H1 (cell line): Measurements from ENCODE around the gene RASSF5. TPM values are rescaled to one million over a fixed set of nuclear protein-coding genes. Genes with fewer than 3 reads are reported as not detected.

Experiments
- CTCF ChIA-PET: fragments of 300-600 bp; sonication (Branson Sonifier 250); formaldehyde crosslinking; loops from one replicate; lab custom pipeline; 2021; ENCODE audit not compliant: partially characterized antibody; lab: Charles Lee
- POLR2A ChIA-PET: fragments of 300-600 bp; sonication (Branson Sonifier 250); formaldehyde crosslinking; loops from one replicate; lab custom pipeline; 2021; ENCODE audit warnings: inconsistent platforms; ENCODE audit not compliant: partially characterized antibody; lab: Charles Lee
- DNase-seq, 2 experiments: peaks; one replicate each; pipeline versions ENCODE4 v3.0.0 to v3.0.0-alpha.2; 2010 to 2022; ENCODE audit warnings: low spot score in 2 of 2, low read depth in 1 of 2, mixed read lengths in 1 of 2
- FAIRE-seq: peaks from 2 replicates; lab custom pipeline; 2011; peaks lifted over from hg19 to GRCh38; lab: Jason Lieb, UNC
- H2AFZ ChIP-seq: 2 replicates; pipeline ENCODE4 v1.8.1; 2012; ENCODE audit warnings: low read length, inconsistent platforms
- H2AK5ac ChIP-seq: 2 replicates; pipeline ENCODE4 v1.6.1; 2013; ENCODE audit warnings: low read depth, low read length
- H2BK120ac ChIP-seq: replicated peaks from 2 replicates; pipeline ENCODE3; 2013; ENCODE audit warnings: low read depth, low read length, inconsistent platforms
- H2BK12ac ChIP-seq: 2 replicates; pipeline ENCODE4 v1.6.1; 2013; ENCODE audit warnings: low read depth, low read length
- H2BK15ac ChIP-seq: 2 replicates; pipeline ENCODE4 v1.6.1; 2013; ENCODE audit warnings: low read length
- H2BK20ac ChIP-seq: 2 replicates; pipeline ENCODE4 v1.6.1; 2013; ENCODE audit warnings: low read length
- H2BK5ac ChIP-seq: 2 replicates; pipeline ENCODE4 v1.6.1; 2013; ENCODE audit warnings: low read depth, low read length
- H3K14ac ChIP-seq: 2 replicates; pipeline ENCODE4 v1.6.1; 2013; ENCODE audit warnings: inconsistent platforms; ENCODE audit not compliant: insufficient read length
- H3K18ac ChIP-seq: 2 replicates; pipeline ENCODE4 v1.6.1; 2013; ENCODE audit warnings: low read length; ENCODE audit errors: extremely low read depth
- H3K23ac ChIP-seq: 2 replicates; pipeline ENCODE4 v1.6.1; 2013; ENCODE audit warnings: inconsistent platforms; ENCODE audit not compliant: insufficient read length
- H3K23me2 ChIP-seq: 2 replicates; pipeline ENCODE4 v1.6.1; 2013; ENCODE audit warnings: low read depth, low read length
- H3K27ac ChIP-seq: 2 replicates; pipeline ENCODE4 v1.6.1; 2011; ENCODE audit warnings: low read depth, low read length, inconsistent platforms
- H3K27me3 ChIP-seq, 4 experiments: replicated peaks in 1 of 4; 1 replicate in 1 of 4; 2 replicates in 3 of 4; pipeline versions ENCODE4 v1.6.1 to v1.8.1; 2011 to 2013; ENCODE audit warnings: low read length in 3 of 4, mild to moderate bottlenecking in 3 of 4, inconsistent platforms in 2 of 4, mixed read lengths in 2 of 4, moderate library complexity in 1 of 4; ENCODE audit not compliant: control insufficient read depth in 3 of 4, insufficient read depth in 3 of 4; ENCODE audit errors: extremely low read depth in 1 of 4
- H3K36me3 ChIP-seq, 4 experiments: 2 replicates each; pipeline versions ENCODE4 v1.6.1 to v1.8.1; 2011 to 2013; ENCODE audit warnings: mild to moderate bottlenecking in 4 of 4, low read length in 3 of 4, moderate library complexity in 2 of 4, control low read depth in 1 of 4, inconsistent platforms in 1 of 4; ENCODE audit not compliant: insufficient read depth in 4 of 4, control insufficient read depth in 2 of 4
- H3K4ac ChIP-seq: replicated peaks from 2 replicates; pipeline ENCODE3; 2013; ENCODE audit warnings: low read length, low read depth, mixed read lengths, inconsistent platforms; ENCODE audit not compliant: insufficient read length
- H3K4me1 ChIP-seq, 4 experiments: replicated peaks in 1 of 4; 1 replicate in 1 of 4; 2 replicates in 3 of 4; pipeline versions ENCODE4 v1.6.1 to v1.8.1; 2011 to 2013; ENCODE audit warnings: low read length in 3 of 4, inconsistent platforms in 2 of 4, mixed read lengths in 1 of 4; ENCODE audit not compliant: insufficient read depth in 4 of 4, control insufficient read depth in 3 of 4
- H3K4me2 ChIP-seq, 2 experiments: 2 replicates each; pipeline versions ENCODE4 v1.6.1 to v1.8.1; 2011 to 2013; ENCODE audit warnings: low read depth in 2 of 2, low read length in 2 of 2, control low read depth in 1 of 2, inconsistent platforms in 1 of 2, mild to moderate bottlenecking in 1 of 2; ENCODE audit not compliant: insufficient read depth in 1 of 2
- H3K4me3 ChIP-seq, 4 experiments: fragments of 200-600, 300-600 bp in 1 of 4; sonication (generic), shearing (Covaris generic), sonication (Bioruptor Twin) in 1 of 4; 2 replicates each; pipeline versions ENCODE4 v1.5.1 to v1.8.1; 2011 to 2016; ENCODE audit warnings: low read length in 4 of 4, low read depth in 3 of 4, control low read depth in 2 of 4, inconsistent platforms in 2 of 4, mild to moderate bottlenecking in 2 of 4, mixed read lengths in 1 of 4, moderate library complexity in 1 of 4; ENCODE audit not compliant: insufficient read depth in 2 of 4; ENCODE audit errors: extremely low read depth in 1 of 4
- H3K56ac ChIP-seq: replicated peaks from 2 replicates; pipeline ENCODE3; 2013; ENCODE audit warnings: low read depth, mild to moderate bottlenecking, mixed read lengths, low read length, inconsistent platforms; ENCODE audit not compliant: insufficient read length
- H3K79me1 ChIP-seq: 2 replicates; pipeline ENCODE4 v1.6.1; 2013; ENCODE audit warnings: low read depth, low read length, control low read depth
- H3K79me2 ChIP-seq, 2 experiments: 2 replicates each; pipeline versions ENCODE4 v1.6.1 to v1.8.1; 2012 to 2013; ENCODE audit warnings: low read length in 2 of 2, mild to moderate bottlenecking in 2 of 2, inconsistent platforms in 1 of 2; ENCODE audit not compliant: insufficient read depth in 2 of 2, control insufficient read depth in 1 of 2
- H3K9ac ChIP-seq, 4 experiments: replicated peaks in 1 of 4; 1 replicate in 1 of 4; 2 replicates in 3 of 4; pipeline versions ENCODE4 v1.6.1 to v1.8.1; 2011 to 2013; ENCODE audit warnings: low read depth in 3 of 4, low read length in 3 of 4, control low read depth in 2 of 4, mild to moderate bottlenecking in 2 of 4, moderate library complexity in 2 of 4, inconsistent platforms in 1 of 4; ENCODE audit errors: extremely low read depth in 1 of 4
- H3K9me3 ChIP-seq, 2 experiments: 2 replicates each; pipeline versions ENCODE4 v1.6.1 to v1.8.1; 2012 to 2013; ENCODE audit warnings: mild to moderate bottlenecking in 2 of 2, moderate library complexity in 2 of 2, control low read depth in 1 of 2, inconsistent platforms in 1 of 2, low read depth in 1 of 2, low read length in 1 of 2, mixed read lengths in 1 of 2; ENCODE audit not compliant: insufficient read depth in 2 of 2
- H4K20me1 ChIP-seq, 2 experiments: replicated peaks in 1 of 2; 2 replicates each; pipeline versions ENCODE3 to v1.8.1; 2011 to 2013; ENCODE audit warnings: inconsistent platforms in 2 of 2, low read length in 2 of 2, mild to moderate bottlenecking in 1 of 2; ENCODE audit not compliant: insufficient read depth in 2 of 2, control insufficient read depth in 1 of 2
- H4K5ac ChIP-seq: 2 replicates; pipeline ENCODE4 v1.6.1; 2013; ENCODE audit warnings: low read length, low read depth, mixed read lengths, inconsistent platforms; ENCODE audit not compliant: insufficient read length
- H4K8ac ChIP-seq: 2 replicates; pipeline ENCODE4 v1.8.0; 2013; ENCODE audit warnings: mild to moderate bottlenecking, moderate library complexity, low read length, inconsistent platforms; ENCODE audit not compliant: insufficient read depth; ENCODE audit errors: extremely low read depth
- H4K91ac ChIP-seq: replicated peaks from 2 replicates; pipeline ENCODE3; 2013; ENCODE audit warnings: low read length, mixed read lengths, inconsistent platforms; ENCODE audit not compliant: insufficient read length
- RNF2 ChIP-seq: fragments of 200-900, 300-1000 bp; sonication (generic); IDR thresholded peaks from 2 replicates; pipeline ENCODE4 v1.7.1; 2016; ENCODE audit warnings: borderline replicate concordance, low read depth, mild to moderate bottlenecking, antibody characterized with exemption, low read length; ENCODE audit not compliant: poor library complexity, severe bottlenecking; ENCODE audit errors: missing control alignments
- WGBS, 2 experiments: shearing (Covaris generic) in 1 of 2; methylation state at CpG; one replicate each; pipeline versions ENCODE4 v1.1.6 to v1.1.7; 2013 to 2015; ENCODE audit warnings: low lambda C conversion rate in 2 of 2, mixed read lengths in 2 of 2, inconsistent platforms in 1 of 2, low coverage in 1 of 2, missing lambda C conversion rate in 1 of 2; ENCODE audit not compliant: insufficient replicate concordance in 2 of 2, insufficient coverage in 1 of 2, insufficient read length in 1 of 2; ENCODE audit errors: extremely low coverage in 1 of 2, missing lambda C conversion rate in 1 of 2; 5-methylcytosine and 5-hydroxymethylcytosine counted together
- polyA plus RNA-seq, 7 experiments: library from polyadenylated mRNA; depleted of rRNA in 3 of 7; stranded (reverse) in 5 of 7; unstranded in 2 of 7; fragments of >200 nt in 5 of 7; fragments of 200-250 nt in 2 of 7; gene quantifications; 1 replicate in 5 of 7; 2 replicates in 1 of 7; 4 replicates in 1 of 7; pipeline versions ENCODE4 v1.2.1 to v1.2.3, GENCODE V29; 2011 to 2013; ENCODE audit warnings: missing spikeins in 2 of 7, mixed read lengths in 2 of 7
- total RNA-seq: library from RNA; stranded (reverse); fragmentation: NEBNext Ultra II Directional; extraction: Animal tissue kit (Norgen Biotek cat#: 25700); gene quantifications from 2 replicates; pipeline ENCODE4 v1.2.1, GENCODE V29; 2021

The RASSF5 gene
- total and polyA plus RNA-seq, 2 of the 8 experiments (the other 6 are each of a cell fraction or from before 2014, with no cell fraction given): 0.82 to 1.8 TPM

- Histone ChIP-seq H2BK5ac (no peak overlapping the region), H3K18ac (no peak overlapping the region), H3K4me3 (no peak overlapping the region), H3K23me2 (peaks cover 2% of the 10 kb centered on the region; the same call in 1 of the 2 replicates), H3K4me2 (no peak overlapping the region), H3K79me1 (no peaks in the 10 kb centered on the region; the same call in 1 of the 2 replicates), H4K20me1 (no peaks in the 10 kb centered on the region), H2BK120ac (no peak overlapping the region), H3K27ac (no peak overlapping the region), H3K4me1 (peaks cover 0 to 30% (median 16%) of the 10 kb centered on the region in 4 experiments; a peak in 6 of 7 replicates), H2AK5ac (no peak overlapping the region), H4K5ac (no peak overlapping the region), H4K91ac (no peak overlapping the region), H3K23ac (no peak overlapping the region), H4K8ac (peak overlapping the region; percentile 6; the same call in 1 of the 2 replicates), H3K56ac (no peak overlapping the region), H2BK15ac (no peak overlapping the region), H3K36me3 (no peaks in the 10 kb centered on the region; a peak in 3 of 8 replicates), H3K79me2 (no peaks in the 10 kb centered on the region), H3K4ac (no peak overlapping the region), H3K9me3 (no peaks in the 10 kb centered on the region), H2BK20ac (no peak overlapping the region), H3K27me3 (no peaks in the 10 kb centered on the region), H2BK12ac (no peak overlapping the region), H3K14ac (no peak overlapping the region), H3K9ac (no peak overlapping the region), H2AFZ (no peak overlapping the region)
- DNase-seq: no peak
- CTCF ChIA-PET: interaction anchor here (0.9 to 5.3 kb wide), 7 partner anchors 11 to 188 kb away, joined by 4 to 74 read pairs (median 21); no protein-coding TSS in a partner anchor
- POLR2A ChIA-PET: no interaction called here
- FAIRE-seq: no peak
- 94% methylated on average over 10 of the region's 17 CpGs; no CpG with 5 or more reads in 1 of the 2 experiments for WGBS, 2 experiments
- TF ChIP-seq RNF2: no peak
These were observed 31.3 kb upstream of the RASSF5 start for GRCh38 chr1:206476058-206476457.
